Activated T-cell treated with anti-CD3 and anti-CD28 coated beads for 1 hour (primary cell): Measurements from ENCODE around the gene CYB5D1.

Experiments
- DNase-seq: peaks from one replicate; pipeline ENCODE4 v3.0.0-alpha.2; 2020; ENCODE audit warnings: low read depth

Gene CYB5D1

DNA sequence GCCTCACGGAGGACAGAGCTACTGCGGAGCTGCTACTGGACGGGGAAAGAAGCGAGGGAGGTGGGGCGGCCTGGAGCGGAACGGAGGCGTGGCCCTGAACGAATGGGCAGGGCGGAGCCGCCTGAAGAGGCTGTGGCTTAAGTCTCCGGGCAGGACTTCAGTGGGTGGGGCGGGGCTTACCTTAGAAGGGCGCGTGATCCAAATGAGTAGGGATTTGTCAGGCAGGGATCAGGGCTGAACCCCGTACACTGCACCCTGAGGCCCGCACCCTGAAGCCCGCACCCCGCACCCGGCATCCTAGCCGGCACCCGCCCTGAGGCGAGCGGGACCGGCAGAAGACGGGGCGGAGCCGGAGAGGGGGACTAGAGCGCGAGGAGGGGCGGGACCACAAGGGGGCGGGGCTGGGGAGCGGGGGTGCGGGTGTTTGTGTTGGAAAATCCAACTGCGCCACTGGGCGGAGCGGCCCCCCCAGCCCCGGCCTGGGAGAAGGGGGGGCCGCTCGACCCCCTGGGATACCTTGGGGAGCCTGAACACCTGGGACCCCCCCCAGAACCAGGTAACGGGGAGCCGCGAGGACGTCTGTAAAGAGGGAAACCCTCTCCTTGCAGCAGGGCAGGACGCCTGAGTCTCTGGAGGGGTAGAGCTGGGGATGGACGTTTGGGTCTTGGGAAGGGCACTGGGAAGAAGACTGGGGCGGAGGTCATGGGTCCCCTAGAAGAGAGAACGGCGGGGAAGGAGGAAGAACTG, 23.8 kb upstream of the CYB5D1 start, which contains the start of gene KDM6B:
TSS of gene KDM6B (plus strand) at position 423 of the 747 bp plus-strand sequence. CDS start 11,338 bp downstream, outside the sequence.
- peak; percentile 81 for DNase-seq

DNA sequence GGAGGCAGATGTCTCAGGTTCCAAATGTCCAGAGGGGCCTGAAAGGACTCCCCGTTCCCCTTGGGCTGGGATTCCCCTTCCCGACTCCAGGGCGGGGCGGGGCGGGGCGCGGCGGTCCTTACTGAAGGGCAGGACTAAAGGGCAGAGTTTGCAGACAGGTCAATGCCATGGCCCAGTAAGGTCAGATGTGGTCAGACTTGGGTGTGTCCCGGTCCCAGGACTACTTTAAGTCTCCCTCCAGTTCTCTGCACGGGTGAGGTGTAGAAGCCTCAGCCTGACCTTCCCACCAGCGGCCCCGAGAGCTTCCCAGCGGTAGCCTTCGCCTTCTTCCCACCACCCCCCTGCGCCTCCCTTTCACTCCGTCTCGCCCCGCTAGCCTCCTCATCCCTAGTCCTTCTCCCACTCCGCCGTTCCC, 23.3 kb upstream of the CYB5D1 start:
- DNase-seq: peak; percentile 44

DNA sequence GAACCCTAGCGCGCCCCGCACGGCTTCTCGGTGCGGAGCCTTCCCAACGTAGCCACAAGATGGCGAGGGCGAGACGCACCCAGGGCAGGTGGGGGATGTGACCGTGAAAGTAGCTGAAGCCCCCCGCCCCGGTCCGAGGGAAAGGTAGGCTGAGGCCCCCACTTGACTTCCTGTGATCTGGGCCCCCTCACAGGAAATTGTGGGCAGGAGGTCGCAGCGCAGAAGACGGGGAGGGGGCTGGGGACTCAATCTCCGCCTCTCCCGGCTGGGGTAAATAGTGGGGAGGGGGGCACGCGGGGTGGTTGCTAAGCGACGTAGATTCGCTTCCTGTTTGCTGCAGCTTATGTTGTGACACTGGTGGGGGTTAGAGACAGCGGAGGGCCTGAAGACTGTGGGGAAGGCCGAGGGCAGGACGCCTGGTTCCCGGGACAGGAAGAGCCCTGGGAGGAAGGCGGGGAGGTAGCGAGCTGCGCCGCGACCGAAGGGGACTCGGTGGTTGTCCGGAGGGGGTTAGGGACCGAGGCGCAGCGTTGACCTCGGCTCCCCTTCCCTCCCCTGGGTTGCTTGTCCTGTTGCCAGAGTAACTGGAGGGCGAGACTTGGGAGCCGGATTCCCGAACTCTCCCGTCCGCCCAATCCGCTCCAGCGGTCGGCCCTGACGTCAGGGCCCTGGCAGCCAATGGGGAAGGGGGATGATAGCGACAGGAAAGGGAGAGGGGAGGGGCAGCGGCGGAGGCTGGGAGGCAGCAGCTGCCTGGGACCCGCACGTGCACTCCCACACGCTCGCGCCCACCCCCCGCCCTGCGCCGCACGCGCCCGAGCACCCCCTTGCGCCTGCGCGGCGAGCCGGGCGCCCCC, 22.6 kb upstream of the CYB5D1 start:
- peak; percentile 76 for DNase-seq

DNA sequence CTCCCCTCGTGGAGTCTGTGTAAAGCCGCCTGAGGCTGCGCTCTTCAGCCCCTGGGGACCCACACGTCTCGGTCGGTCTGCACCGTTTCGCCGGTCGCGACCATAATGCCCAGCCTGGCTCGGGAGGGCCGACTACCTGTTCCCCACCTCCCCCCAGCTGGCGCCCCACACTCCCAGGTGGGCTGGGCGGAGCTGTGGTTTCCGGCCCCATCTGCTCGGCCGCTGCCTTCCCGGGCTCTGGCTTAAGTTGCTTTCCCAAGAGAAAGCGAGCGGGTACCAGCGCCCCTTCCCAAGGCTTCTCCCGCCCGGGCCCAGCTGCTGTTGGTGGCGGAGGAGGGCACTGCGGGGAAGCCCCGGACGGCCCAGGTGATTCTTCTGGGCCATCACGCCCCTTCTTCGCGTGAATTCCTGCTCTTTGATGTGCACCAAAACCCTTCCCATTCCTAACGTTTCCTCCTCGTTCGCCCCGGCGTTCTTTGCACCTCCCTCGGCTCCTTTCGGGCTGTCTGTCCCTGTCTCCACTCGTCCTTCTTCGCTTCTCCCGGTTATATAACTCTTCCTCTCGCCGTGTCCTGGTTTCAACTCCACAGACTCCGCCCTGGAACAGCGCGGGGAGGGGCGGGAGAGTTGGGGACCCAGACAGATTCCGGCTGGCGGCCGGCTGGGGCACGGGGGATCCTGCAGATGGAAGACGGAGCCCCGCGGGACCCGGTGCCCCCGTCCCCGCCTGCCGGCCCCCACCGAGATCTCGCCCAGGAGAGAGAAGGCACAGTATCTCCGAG, 21.8 kb upstream of the CYB5D1 start:
- no peak for DNase-seq

DNA sequence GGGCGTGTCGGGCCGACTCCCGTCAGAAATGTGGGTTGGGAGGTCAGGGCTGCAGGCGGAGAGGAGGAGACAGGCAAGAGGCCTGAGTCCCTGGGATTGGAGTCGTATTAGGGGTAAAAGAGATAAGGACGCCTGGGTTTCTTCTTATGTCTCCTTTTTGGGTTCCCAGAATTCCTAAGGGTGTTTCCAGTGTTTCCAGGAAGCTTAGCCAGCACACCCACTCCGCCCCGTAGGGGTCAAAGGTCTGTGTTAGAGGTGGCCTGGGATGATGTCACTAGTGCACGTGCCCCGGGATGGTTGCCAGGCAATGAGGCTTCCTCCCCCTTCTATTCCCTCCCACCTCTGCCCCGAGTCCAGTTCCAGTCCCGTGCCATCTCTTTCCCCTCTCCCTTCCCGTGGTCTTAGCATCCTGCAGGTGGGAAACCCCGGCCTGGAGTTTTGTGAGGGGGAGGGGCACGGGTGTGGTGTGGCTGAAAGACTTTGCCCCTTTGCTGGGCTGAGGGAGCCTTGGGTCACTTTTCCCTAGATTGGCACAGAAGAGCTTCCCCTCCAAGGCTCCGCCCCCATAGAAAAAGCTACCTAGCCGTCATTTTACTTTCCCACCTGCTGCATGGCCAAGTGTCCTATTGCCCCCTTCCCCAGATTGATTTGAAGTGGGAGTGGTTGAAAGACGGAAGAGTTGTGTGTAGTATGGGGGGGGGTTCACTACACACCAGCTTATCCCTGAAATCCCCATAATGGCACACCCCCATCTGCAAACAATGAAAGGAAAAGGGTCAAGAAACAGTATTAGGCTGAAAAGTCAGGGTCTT, 21.0 kb upstream of the CYB5D1 start:
- peak; percentile 43 for DNase-seq

DNA sequence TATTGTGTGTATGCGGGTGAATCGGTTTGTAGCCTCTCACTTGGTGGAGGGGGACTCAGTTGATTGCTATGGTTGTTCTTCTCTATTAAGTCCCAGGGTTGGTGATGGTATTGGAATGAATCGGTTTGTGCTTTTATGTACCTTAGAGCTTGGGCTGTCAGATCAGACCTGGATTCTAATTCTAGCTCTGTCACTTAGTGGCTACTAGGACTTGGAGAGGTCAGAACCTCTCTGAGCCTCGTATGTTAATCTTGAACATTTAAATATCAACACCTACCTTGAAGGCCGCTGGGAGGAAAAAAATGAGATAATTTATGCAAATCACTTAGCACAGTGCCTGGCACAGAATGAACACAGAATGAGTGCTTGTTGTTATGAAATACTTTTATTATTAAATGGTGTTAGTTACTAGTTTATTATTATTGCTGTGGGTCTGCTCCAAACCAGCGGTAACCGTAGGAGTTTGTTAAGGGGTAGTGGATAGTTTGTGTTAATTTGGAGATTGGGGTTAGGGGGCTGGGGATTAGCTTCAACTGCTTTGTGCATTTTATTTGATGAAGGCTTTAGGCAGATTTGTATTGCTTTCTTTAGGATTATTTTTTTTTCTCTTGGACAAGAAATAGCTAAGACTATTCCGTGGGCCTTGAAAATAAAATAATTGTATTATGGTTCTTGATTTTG, 20.3 kb upstream of the CYB5D1 start:
- no peak for DNase-seq

DNA sequence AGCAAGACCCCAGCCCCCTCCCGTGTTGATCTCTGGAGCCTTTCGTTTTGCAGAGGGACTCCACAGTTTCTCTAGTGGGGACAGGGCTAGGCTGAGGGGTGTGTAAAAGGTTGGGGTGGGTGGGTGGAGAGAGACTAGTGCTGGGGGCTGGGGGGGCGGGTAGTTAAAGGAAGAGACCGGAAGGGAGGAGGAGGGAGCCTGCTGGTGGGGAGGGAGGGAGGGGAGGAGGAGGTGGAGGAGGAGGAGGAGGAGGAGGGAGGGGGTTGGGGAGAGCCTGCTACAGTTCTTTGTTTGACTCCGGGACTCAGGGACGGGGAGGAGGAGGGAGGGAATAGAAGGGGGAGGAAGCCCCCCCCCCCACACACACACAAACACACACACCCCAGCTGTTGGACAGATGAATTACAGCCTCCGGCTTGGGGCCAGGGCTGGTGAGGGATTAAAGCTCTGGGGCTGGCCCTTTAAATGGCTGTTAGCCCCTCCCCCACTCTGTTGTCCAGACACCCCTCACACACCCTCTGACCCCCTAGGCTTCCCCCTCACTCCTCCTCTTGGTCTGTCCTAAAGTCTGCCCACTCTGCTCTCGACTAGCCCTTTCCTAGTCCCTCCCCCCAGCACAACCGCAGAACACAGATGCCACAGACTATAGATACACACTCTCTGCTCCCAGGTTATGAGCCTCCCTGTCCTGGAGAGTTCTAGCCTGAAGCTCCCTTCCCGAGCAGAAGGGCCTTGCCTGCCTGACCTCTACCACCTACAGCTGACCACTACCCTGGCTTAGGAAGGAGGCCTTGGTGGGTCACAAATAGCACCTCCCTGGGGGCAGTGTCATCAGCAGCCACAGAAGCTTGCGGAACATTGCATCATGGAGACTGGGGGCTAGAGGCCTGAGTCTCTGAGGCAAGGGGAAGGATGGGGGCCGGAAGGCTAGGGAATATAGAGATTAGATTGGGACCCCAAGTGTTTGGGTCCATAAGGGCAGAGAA, 19.4 kb upstream of the CYB5D1 start:
- no peak for DNase-seq

DNA sequence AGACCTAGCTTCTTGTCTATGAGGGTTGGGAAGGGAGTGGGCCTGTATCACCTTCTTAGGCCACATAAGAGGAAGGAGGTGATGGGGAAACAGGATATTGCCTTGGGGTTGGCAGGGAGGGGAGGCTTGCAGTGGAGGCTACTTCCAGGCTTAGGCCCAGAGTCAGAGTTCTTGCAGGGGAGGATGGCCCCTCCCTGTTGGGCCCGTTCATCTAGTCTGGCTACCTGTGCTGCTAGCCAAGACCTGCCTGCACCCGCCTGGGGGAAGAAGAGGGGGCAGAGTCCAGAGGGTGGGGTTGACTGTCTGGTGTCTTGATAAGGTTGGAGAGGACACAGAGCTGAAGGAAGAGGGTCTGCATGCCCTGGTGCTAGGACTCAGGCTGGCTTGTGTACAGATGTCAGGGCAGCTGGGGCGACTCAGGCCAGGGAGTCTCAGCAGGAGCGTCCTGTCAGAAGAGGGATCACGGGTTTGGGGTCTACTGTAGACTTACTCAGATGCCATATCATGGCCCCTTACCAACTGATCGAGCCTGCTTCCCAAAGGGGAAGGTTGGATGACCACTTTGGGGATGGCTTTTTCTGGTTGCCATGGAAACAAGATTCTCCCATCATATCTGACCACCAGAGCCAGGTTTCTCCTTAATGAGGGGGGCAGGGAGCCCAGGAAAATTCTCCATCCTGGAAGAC, 18.5 kb upstream of the CYB5D1 start:
- no peak for DNase-seq

DNA sequence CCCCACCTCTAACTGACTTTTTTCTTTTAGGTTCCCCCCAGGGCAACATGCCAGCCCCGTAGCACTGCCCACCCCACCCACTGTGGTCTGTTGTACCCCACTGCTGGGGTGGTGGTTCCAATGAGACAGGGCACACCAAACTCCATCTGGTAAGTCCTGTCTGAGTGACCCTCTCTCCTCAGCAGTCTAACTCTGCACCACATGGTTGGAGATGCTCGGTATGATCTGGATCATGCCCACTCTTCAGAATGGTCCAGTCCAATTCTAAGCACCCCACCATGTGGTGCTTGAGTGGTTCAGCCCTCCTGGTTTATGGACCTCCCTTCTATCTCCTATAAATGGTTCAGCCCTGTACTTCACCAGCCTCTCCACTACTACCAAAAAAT, 17.9 kb upstream of the CYB5D1 start:
- DNase-seq: no peak

DNA sequence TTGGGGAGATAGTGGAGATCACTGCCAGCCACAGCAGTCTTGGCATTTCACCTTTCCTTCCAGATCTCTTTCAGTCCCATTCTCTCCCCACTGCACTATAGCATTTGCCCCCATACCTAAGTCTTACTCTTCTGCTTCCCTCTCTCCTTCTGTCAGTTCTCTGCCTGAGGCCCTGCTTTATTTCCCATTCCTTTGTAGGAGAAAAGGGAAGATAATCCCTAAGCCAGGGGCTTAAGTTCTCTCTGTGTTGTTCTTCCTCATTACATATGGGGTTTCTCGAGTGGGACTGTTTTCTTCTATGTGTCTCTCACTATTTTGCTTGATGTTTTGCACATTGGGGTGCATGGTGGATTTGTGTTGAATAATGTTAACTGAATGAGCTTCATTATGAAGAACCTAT, 17.4 kb upstream of the CYB5D1 start:
- DNase-seq: no peak

DNA sequence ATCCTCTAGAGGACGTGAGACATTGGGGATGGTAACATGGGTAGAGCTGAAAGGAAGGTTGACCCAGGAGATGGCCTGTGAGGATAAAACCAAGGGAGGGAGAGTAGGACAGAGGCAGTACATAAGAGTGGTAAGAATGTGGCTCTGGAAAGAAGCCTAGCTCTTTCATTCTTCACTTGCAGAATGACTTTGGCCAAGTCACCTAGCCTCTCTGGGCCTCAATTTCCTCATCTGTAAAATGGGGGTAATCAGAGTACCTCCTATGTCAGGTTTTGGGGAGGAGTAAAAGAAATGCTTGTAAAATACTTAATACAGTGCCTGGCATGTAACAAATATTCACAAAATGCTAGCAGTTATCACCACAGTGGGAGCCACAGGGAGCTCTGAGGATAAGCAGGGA, 16.9 kb upstream of the CYB5D1 start:
- no peak for DNase-seq

DNA sequence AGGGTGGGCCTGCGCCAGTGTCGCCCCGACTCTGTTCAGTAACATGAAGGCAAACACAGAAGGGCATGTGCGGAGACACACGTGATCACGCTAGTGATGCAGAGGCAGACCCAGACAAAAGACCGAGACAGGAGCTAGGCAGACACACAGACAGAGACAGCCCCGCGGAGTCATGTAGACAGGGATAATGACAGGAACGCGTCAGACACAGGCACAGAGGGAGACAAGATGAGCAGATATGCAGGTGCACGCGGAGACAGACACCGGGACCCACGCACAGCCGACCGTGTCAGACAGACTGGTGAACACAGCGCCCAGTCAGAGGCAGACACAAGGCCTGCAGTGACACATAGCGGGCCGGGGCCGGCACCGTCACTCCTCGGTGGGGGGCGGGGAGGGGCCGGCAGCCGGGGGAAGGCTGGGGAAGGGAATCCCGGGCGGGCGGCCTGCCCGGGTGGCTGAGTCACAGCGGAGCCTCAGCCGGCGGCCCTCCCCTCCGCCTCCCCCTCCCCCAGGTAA, 16.3 kb upstream of the CYB5D1 start:
- DNase-seq: peak; percentile 93

DNA sequence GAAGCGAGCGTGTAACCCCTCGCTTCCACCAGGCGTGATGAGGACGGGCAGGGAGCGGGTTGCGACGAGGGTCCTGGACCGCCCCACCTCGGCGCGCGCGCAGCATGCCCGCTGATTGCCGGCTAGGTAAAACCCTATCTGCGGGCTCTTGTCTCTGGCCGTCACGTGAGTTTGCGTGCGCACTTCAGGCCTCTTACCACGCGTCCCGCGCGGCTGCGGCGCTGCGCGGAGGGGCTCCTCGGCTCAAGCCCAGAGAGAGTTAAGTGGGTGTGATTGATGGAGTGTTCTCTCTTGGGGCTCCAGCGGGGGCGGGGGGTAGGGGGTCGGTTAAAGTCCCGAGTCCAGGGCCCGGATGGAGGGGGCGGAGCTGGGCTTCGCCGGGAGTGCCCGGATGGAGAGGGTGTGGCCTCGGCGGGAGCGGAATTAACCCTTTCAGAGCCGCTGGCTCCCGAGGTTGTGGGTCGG, 15.9 kb upstream of the CYB5D1 start:
- DNase-seq: peak; percentile 77

DNA sequence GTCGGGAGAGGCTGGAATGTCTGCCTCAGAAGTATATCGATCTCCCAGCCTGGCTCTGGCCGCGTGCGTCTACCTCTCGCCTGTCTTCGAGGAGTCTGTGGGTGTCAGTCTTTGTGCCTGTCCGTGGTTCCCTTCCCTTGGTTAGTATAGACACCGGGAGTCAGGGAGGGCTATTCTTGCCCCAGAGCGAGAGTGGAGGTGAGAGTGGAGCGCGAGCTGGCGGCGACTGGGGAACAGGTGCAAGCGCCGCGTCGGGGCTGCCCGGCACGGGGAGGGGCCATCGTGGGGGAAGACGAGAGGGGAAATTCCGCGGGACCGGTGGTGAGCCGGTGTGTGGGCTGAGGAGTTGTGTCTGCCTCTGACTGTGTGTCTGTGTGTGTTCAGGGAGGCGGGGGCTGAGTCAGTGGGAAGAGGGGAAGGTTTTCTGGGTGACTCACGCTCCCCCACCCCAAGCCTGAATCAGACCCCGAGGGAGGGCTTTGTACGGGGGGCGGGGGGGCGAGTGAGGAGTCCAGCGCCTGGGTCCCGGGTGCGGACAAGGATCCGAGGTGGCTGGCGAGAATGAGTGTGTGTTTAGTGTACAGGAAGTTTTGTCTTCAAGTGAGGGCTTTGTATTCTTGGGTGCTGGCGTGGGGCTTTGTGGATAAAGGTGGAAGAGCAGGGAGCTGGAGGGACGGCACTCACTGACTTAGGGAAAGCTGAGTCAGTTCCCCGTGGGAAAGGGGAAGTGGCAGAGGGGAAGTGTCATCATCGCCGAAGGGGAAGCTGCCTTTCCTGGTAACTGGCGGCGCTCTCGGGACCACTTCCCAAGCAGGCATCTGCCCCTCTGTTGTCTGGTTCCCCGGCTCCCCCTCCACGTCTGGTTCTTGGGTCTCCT, 15.2 kb upstream of the CYB5D1 start:
- peak; percentile 92 for DNase-seq

DNA sequence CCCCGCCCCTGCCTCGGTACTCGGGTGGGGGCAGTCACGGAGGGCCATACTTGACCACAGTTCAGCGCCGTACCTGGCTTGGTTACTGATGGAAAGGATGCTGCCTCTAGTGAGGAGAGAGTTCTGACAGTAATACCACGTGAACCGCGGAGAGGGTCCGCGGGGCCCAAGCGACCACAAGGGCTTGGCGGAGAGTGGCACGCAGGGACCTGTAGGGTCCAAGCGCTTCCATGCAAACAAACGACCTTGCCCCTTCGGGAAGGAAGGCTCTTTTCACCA, 14.6 kb upstream of the CYB5D1 start:
- no peak for DNase-seq

DNA sequence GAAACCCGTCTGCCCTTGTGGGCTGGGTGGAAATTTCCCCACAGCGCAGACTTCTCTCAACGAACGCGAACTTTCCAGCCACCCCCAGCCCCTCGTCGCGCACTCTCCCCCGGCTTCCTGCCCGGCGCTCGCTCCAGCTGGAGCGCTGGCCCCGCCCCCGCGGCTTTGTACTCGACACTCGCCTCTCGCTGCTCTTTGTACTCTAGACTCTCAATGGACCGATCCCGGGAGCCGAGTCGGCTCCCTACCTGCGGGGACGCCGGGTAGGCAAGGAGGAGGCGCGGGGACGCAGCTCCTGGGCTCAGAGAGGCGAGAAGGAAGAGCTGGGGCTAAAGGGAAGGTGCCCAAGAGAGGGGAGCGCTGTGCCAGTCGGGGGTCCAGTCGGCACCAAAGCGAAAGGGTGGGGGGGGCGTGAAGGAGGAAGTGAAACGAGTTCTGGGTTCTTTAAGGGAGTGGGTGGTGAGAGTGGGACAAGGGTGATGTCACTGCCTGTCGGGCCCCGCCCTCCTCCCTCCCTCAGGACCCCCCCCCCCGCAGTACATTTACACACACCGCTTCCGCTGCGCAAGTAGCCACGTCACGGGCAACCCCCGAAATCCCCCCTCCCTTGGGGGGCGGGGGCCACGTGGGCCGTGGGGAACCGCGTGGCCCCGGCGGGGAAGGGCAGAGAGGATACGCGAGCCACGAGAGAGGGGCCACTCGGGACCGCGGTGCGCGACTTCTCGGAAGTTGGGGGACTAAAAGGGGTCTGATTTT, 14.1 kb upstream of the CYB5D1 start:
- DNase-seq: peak; percentile 88
